GM12874 (cell line): Measurements from ENCODE around the gene EIF4A3.

Experiments
- CTCF ChIP-seq: IDR thresholded peaks from 2 replicates; pipeline ENCODE4 v1.5.1; 2011; ENCODE audit warnings: low read depth, mild to moderate bottlenecking, control low read depth, low read length, moderate library complexity; ENCODE audit not compliant: insufficient read depth

The EIF4A3 gene

DNA sequence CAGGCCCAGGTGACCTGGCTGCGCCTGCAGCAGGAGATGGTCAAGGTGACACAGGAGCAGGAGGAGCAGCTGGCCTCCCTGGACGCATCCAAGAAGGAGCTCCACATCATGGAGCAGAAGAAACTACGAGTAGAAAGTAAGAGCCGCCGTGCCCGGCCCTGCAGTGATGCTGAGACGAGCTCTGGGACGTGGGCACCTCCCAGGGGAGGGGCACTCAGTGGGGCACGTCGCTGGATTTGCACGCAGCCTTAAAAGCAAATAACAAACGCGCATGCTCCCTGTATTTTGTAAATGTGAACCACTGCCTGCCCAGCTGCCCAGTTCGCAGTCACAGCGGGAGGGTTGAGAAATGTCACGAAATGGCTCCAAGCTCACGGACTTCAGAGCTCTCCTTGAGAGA, 60.8 kb downstream of the EIF4A3 start:
- TF ChIP-seq CTCF, result no peak

DNA sequence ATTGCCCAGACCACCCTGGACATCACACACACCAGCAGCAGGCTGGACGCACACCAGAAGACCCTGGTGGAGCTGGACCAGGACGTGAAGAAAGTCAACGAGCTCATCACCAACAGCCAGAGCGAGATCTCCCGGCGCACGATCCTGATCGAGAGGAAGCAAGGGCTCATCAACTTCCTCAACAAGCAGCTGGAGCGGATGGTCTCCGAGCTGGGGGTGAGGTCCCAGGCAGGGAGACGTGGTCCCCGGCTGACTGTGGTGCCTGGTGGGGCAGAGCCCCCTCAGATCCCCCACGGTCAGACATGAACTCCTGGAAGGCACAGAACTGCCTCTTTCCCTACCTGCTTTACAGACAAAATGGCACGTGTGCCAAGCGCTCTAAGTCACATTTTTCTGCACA, 62.2 kb downstream of the EIF4A3 start:
- TF ChIP-seq CTCF, result no peak
